Activated naive CD8-positive, alpha-beta T cell treated with anti-CD3 and anti-CD28 coated beads, Interleukin-2, amount 50 U/mL, for 16 hours (primary cell): ENCODE data around the gene COX20.

ENCODE experiments used
- DNase-seq: peaks from one replicate; pipeline ENCODE4 v3.0.0-alpha.2; 2020; ENCODE audit warnings: low read depth, low spot score

The COX20 gene

GRCh38 chr1:244874974-244875579, 39.6 kb downstream of the COX20 start:
- DNase-seq: no peak

GRCh38 chr1:244876228-244876910, 40.9 kb downstream of the COX20 start:
- no peak for DNase-seq

DNA sequence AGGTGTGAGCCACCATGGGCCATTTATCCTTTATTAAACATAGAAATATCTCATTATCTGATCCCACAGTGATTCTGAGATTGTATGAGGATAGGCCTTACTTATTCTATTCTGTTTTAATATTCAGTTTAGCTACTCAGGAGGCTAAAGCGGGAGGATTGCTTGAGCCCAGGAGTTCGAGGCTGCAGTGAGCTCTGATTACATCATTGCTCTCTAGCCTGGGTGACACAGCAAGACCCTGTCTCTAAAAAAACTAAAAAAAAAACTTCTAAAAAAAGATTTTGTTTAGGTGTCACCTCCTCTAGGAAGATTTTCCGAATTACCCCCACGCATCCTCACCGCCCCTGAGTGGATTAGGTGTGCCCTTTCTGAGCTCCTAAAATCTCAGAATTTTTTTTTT, 43.2 kb downstream of the COX20 start:
- DNase-seq: no peak

DNA sequence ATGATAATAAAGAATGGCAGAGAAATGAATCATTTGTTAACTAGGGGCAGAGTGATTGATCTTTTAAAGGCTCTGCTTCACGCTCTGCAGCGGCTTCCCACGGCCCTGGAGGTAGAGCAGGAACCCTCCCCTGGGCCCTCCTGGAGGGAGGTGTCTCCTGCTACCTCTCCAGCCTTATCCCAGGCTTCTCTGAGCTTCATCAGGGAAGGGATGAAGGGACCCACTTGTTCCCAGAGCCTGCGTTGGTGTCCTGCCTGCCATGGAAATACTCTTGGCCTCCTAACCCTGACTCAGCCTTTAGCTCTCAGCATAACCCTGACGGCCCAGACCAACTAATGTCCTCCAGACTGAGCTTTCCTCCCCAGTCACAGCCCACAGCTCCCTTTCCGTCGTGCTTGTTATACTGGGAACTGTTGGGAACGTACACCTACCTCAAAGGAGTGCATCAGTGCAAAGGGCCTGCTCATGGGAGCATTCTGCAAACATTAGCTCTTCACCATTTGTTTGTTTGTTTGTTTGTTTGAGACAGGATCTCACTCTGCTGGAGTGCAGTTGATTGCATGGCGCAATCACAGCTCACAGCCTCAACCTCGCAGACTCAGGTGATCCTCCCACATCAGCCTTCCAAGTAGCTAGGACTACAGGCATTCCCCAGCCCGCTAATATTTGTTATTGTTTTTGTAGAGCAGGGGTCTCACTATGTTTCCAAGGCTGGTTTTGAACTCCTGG, 46.3 kb downstream of the COX20 start:
- no peak for DNase-seq

- DNase-seq: no peak
These were observed 51.8 kb downstream of the COX20 start for GRCh38 chr1:244887281-244887680.

GRCh38 chr1:244893836-244894235, 58.4 kb downstream of the COX20 start:
- DNase-seq: no peak
